Panc1 (cell line): ENCODE measurements around the gene CDYL.

Experiments used
- POLR2AphosphoS5 ChIP-seq: IDR thresholded peaks from 2 replicates; pipeline ENCODE4 v1.6.1; 2012; ENCODE audit warnings: mild to moderate bottlenecking, low read depth, low read length, moderate library complexity
- TF ChIP-seq, protein P1 (sequence below): fragments of 450-650 bp; IDR thresholded peaks from 2 replicates; pipeline ENCODE4 v1.5.1; 2017; ENCODE audit warnings: mild to moderate bottlenecking
- TF ChIP-seq, protein P2 (sequence below), 2 experiments: IDR thresholded peaks; 2 replicates each; pipeline ENCODE4 v1.6.1; 2011 to 2012; ENCODE audit warnings: low read depth in 2 of 2, control low read depth in 1 of 2, low read length in 1 of 2, mild to moderate bottlenecking in 1 of 2, moderate library complexity in 1 of 2; ENCODE audit not compliant: insufficient read depth in 1 of 2

GRCh38 chr6:4858194-4859015 is 82.2 kb downstream of the CDYL start:
- TF ChIP-seq, protein P1, sequence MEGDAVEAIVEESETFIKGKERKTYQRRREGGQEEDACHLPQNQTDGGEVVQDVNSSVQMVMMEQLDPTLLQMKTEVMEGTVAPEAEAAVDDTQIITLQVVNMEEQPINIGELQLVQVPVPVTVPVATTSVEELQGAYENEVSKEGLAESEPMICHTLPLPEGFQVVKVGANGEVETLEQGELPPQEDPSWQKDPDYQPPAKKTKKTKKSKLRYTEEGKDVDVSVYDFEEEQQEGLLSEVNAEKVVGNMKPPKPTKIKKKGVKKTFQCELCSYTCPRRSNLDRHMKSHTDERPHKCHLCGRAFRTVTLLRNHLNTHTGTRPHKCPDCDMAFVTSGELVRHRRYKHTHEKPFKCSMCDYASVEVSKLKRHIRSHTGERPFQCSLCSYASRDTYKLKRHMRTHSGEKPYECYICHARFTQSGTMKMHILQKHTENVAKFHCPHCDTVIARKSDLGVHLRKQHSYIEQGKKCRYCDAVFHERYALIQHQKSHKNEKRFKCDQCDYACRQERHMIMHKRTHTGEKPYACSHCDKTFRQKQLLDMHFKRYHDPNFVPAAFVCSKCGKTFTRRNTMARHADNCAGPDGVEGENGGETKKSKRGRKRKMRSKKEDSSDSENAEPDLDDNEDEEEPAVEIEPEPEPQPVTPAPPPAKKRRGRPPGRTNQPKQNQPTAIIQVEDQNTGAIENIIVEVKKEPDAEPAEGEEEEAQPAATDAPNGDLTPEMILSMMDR: no peak
- TF ChIP-seq, protein P2, sequence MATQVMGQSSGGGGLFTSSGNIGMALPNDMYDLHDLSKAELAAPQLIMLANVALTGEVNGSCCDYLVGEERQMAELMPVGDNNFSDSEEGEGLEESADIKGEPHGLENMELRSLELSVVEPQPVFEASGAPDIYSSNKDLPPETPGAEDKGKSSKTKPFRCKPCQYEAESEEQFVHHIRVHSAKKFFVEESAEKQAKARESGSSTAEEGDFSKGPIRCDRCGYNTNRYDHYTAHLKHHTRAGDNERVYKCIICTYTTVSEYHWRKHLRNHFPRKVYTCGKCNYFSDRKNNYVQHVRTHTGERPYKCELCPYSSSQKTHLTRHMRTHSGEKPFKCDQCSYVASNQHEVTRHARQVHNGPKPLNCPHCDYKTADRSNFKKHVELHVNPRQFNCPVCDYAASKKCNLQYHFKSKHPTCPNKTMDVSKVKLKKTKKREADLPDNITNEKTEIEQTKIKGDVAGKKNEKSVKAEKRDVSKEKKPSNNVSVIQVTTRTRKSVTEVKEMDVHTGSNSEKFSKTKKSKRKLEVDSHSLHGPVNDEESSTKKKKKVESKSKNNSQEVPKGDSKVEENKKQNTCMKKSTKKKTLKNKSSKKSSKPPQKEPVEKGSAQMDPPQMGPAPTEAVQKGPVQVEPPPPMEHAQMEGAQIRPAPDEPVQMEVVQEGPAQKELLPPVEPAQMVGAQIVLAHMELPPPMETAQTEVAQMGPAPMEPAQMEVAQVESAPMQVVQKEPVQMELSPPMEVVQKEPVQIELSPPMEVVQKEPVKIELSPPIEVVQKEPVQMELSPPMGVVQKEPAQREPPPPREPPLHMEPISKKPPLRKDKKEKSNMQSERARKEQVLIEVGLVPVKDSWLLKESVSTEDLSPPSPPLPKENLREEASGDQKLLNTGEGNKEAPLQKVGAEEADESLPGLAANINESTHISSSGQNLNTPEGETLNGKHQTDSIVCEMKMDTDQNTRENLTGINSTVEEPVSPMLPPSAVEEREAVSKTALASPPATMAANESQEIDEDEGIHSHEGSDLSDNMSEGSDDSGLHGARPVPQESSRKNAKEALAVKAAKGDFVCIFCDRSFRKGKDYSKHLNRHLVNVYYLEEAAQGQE (IDR thresholded peaks at IDR 0.05; ENCODE audit: insufficient read depth in 1 of 2, low read depth in 2 of 2, low read length in 1 of 2): no peak
- TF ChIP-seq POLR2AphosphoS5: no peak
